GDM1 (cell line): ENCODE measurements around the gene WWOX.

Experiments
- DNase-seq: peaks from one replicate; lab custom pipeline; 2025; lab: John Stamatoyannopoulos, UW

WWOX gene

DNA sequence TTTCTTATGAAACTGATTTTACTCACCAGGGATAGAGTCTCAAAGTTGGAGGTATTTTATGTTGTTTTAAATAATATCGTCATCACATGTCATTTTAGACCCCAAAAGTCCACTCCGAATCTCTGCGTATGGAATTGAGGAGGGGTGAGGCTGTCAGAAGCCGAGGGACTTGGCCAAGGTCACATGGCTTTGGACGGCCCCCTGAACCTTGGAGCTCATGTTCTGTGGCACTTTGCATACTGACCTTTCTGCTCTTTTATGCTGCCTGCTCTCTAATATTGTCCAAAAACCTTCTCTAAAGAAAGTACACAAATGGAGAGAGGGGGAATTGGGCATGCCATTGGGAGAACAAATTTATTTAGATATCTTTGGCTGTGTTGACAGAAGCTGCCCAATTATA is 700.0 kb downstream of the WWOX start:
- no peak for DNase-seq

- DNase-seq: no peak
These were observed 701.1 kb downstream of the WWOX start for GRCh38 chr16:78800523-78800922.

DNA sequence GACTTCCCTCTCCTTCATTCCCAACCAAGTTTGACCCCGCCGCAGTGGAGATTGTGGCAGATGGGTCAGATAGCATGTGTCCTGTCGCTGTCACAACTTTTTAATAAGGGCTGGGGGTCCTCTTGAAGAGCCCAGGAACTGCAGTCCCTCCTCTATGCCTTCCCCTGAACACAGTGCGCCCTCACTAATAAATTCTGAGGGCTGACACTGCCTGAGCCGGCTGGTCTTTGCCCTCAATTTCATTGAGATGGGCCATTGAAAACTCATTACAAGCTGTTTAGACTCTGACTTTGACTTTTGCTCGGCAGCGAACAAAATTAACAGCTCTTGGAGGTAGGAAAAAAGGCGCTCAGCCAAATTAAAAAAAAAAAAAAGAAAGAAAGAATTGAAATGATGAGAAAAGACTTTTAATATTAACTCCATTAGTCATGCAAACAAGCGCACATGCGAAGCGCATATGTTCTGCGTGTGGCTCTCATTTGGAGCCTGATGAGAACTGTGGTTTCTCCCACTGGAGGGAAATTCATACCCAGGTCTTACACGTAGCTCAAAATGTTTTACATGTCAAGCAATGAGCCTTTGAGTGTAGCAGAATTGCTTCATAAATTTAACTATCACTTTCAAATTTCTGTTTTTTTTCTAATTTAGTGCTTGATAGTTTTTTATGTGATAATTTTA is 704.7 kb downstream of the WWOX start:
- DNase-seq: no peak

GRCh38 chr16:78805556-78805955 is 706.1 kb downstream of the WWOX start:
- DNase-seq: no peak

- no peak for DNase-seq
These were observed 711.8 kb downstream of the WWOX start for GRCh38 chr16:78811247-78811646.

GRCh38 chr16:78812582-78812981 is 713.1 kb downstream of the WWOX start:
- DNase-seq: no peak

- no peak for DNase-seq
These were observed 714.3 kb downstream of the WWOX start for GRCh38 chr16:78813661-78814311.

DNA sequence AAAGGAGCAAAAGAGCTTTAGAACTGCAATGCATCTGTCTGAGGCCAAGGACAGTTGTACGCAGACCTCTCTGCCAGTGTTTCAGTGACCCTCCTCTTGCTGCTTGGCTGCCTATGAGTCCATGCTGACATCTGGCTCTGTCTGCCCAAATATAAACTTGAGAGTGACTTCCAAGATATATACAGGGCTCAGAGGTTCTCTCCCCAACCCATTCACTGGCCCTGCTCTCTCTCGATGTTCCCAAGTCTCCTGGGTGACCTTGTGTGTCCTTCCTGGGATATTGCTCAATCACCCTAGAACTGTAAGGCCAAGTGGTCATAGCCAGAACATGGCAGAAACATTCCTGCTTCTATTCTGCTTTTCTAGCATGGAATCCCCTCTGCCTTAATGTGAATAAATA is 716.3 kb downstream of the WWOX start:
- no peak for DNase-seq

DNA sequence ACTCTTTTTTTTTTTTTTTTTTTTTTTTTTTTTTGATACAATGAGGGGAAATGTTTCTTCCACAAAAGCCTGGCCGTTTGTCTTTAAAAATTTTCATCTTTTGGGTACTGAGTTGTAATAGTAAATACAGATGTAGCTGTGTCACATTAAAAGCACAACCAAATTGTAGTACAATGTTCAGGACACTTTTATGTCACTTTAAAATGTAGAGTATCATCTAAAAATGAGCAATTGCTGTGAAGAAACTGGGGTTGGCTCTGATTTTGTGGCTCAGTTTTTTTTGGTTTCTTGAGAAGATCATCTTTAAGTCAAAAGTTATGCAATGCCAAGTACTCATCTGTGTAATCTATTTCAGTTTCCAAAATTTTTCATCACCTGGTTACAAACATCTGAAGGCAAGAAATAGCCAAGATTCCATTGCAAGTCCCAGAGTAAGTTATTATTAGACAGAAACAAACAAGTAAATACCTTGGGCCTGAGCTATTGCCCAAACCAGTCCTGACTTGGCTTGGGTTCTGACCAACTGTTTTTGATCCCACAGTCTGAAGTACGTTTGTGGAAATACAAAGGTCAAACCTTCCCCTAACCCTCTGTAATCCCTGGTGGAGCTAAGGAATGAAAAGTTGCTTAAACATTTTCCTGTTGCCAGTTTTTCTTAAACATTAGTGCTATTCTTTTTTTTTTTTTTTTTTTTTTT is 717.2 kb downstream of the WWOX start:
- no peak for DNase-seq

GRCh38 chr16:78817200-78817739 is 717.8 kb downstream of the WWOX start:
- DNase-seq: no peak

- DNase-seq: no peak
These were observed 721.9 kb downstream of the WWOX start for GRCh38 chr16:78821335-78821734.

DNA sequence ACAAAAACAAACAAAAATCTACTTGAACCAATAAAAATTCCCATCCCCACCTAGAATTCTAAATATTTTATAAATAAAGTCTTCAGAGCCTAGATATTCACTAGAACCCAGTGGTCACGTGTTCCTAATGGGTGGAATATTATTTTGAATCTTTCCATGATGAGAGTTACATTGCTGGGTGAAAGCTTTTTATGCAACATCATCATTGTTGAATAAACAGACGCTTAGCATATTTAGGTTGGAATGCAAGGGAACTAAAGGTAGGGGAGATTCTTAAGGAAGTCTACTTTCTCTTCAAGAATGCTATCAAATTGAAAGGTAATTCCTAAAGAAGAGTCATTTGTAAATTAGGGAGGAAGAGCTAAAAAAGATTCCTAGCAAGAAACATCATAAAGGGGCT is 723.1 kb downstream of the WWOX start:
- DNase-seq: no peak

GRCh38 chr16:78823027-78823426 is 723.6 kb downstream of the WWOX start:
- DNase-seq: no peak

DNA sequence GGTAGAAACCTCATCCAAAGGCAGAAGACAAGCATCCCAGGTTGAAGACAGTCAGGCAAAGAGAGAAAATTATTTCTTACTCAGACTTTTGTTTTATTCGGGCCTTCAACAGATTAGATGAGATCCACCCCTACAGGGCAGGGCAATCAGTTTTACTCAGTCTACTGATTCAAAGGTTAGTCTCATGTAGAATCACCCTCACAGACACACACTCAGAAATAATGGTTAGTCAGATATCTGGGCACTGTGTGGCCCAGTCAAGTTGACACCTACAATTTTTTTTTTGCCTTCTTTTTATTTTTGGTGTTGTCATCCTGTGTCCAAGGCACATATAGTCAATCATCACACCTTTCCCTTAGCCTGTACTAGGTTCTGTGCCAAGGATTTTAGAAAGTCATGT is 729.8 kb downstream of the WWOX start:
- no peak for DNase-seq

GRCh38 chr16:78830599-78830998 is 731.1 kb downstream of the WWOX start:
- DNase-seq: no peak

DNA sequence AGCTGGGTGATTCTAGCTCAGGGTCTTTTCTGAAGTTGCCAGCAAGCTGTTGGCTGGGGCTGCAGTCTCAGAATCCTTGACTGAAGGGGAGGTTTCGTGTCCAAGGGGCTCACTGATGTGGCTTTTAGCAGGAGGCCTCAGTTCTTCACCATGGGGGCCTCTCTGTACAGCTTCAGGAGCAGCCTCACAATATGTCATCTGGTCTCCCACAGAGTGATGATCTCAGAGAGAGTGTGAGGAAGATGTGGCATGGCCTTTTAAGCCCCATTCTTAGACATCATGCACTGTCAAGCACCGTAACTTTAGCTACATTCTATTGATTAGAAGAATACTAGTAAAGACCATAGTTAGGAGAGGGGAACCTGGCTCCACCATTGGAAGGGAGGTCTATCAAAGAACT is 732.6 kb downstream of the WWOX start:
- DNase-seq: no peak

DNA sequence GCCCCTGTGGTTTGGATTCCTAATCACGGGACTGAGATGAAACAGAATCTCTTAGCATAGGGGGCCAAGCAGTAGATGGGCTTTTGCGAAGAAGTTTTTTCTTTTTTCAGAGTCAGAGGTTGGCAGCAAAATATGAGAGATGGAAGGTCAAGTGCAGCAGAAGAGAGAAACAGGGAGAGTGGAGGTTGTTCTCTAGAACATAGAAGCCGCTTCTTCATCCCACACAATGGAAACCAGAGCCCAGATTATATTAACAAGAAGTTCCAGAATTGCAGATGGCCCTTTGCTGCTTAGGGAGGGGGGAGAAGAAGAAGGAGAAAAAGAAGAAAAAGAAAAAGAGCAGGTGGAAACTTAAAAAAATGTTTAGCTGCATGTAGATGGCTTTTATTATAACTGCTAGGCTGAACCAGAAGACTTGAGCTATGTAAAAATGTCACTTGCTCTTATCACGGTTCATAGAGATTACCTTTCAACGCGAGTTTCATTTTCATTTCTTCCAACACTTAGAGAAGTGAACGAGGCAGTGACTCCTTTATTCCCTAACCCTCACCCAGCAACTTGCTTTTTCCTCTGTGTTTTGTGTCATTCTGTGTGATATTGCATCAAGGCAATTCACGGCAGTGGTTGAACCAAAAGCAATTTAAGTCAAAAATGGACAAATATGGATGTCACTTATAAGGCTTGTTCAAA is 737.5 kb downstream of the WWOX start:
- DNase-seq: no peak

DNA sequence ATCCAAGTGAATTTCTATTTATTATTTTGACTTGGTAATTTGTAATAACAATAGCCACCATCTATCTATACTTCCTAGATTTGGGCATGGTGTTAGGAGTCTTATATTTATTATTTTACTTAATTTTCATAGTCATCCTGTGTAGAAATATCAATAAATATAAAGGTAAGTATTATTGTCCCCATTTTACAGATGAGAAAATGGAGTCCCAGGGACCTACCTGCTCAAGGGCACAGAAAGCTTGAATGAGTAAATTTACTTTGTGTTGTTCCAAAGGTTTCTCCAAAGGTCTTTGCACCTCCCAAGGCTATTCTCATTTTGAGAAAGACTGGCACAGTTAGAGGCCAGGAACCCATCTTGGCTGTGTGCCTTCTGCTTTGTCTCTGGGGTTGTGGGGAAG is 738.3 kb downstream of the WWOX start:
- no peak for DNase-seq

- no peak for DNase-seq
These were observed 738.8 kb downstream of the WWOX start for GRCh38 chr16:78838276-78838675.

GRCh38 chr16:78842950-78843349 is 743.5 kb downstream of the WWOX start:
- DNase-seq: no peak

- DNase-seq: no peak
These were observed 744.5 kb downstream of the WWOX start for GRCh38 chr16:78843978-78844377.

GRCh38 chr16:78844682-78845081 is 745.2 kb downstream of the WWOX start:
- no peak for DNase-seq

DNA sequence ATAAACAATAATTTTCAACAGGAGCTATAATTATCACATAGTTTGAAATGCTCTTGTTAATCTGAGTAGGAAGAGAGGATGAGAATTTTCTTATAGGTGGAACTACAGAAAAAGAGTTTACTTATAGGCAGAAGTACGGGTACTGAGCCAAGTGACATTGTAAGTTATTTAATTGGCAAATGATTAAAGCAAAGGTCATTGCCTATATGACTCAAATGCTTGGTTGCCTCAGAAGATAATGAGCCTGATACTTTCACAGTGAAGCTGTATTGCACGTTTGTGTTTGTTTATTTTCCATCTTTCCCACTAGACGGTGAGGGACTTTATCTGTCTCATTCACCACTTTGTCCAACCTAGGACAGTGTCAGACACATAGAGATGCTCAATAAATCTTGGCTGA is 751.8 kb downstream of the WWOX start:
- DNase-seq: no peak
